Testis (tissue), 2 donors: Measurements from ENCODE around the gene CA14.

Experiments used
- CTCF ChIP-seq, 3 experiments: fragments of 450-650 bp in 2 of 3; fragments of 200-600 bp in 1 of 3; sonication (generic) in 1 of 3; IDR thresholded peaks; one replicate each; pipeline ENCODE4 v1.5.1; 2016 to 2019; ENCODE audit warnings: antibody characterized with exemption in 3 of 3, mild to moderate bottlenecking in 2 of 3, moderate library complexity in 1 of 3
- POLR2A ChIP-seq: fragments of 450-650 bp; IDR thresholded peaks from one replicate; pipeline ENCODE4 v1.6.1; 2017; ENCODE audit warnings: antibody characterized with exemption, mild to moderate bottlenecking, moderate library complexity

GRCh38 chr1:150257624-150258585, at the start of gene CA14:
- TF ChIP-seq CTCF (IDR thresholded peaks at IDR 0.05) (no peak), POLR2A (no peak)
